D721Med (cell line): ENCODE data around the gene GPSM3.
A peak's percentile ranks its signal among the peaks of the same experiment; 100 is the strongest.

Experiments used
- DNase-seq: peaks from one replicate; pipeline ENCODE4 v3.0.0; 2011; ENCODE audit warnings: low spot score; ENCODE audit not compliant: insufficient read length
- FAIRE-seq: peaks from 2 replicates; lab custom pipeline; 2011; peaks lifted over from hg19 to GRCh38; lab: Jason Lieb, UNC
- CTCF ChIP-seq: IDR thresholded peaks from 2 replicates; pipeline ENCODE4 v1.5.1; 2012; ENCODE audit warnings: mild to moderate bottlenecking, control low read depth; ENCODE audit not compliant: insufficient read depth; ENCODE audit errors: missing control alignments

GPSM3 gene

GRCh38 chr6:32156891-32157290, 35.6 kb downstream of the GPSM3 start:
- DNase-seq (no peak), FAIRE-seq (no peak)
- TF ChIP-seq CTCF, result no peak

GRCh38 chr6:32154514-32155161, 37.8 kb downstream of the GPSM3 start:
- FAIRE-seq (no peak), DNase-seq (peak; percentile 57)
- TF ChIP-seq CTCF, result peak; percentile 53

- TF ChIP-seq CTCF, result no peak
- DNase-seq (peak; percentile 75), FAIRE-seq (no peak)
These were observed 38.6 kb downstream of the GPSM3 start, which contains the start of gene PPT2 for GRCh38 chr6:32153564-32154513. TSS of gene PPT2 (plus strand) at chr6:32154141. CDS start at chr6:32154595, 454 bp downstream.

- no peak for TF ChIP-seq CTCF
- FAIRE-seq (no peak), DNase-seq (no peak)
These were observed 39.5 kb downstream of the GPSM3 start for GRCh38 chr6:32152769-32153563.

GRCh38 chr6:32151863-32152768, 40.3 kb downstream of the GPSM3 start, which contains the start of gene PRRT1:
TSS of gene PRRT1 (minus strand) at chr6:32151939. CDS start at chr6:32151827, 112 bp downstream.
- no peak for TF ChIP-seq CTCF
- FAIRE-seq (no peak), DNase-seq (no peak)
